GM18868 (cell line): Measurements from ENCODE around the gene BCL2L2.

Source experiments
- ATAC-seq: cut with Tn5 transposase; IDR thresholded peaks from one replicate; pipeline ENCODE4 v1.9.1; 2021; ENCODE audit warnings: mild to moderate bottlenecking, moderate library complexity; ENCODE audit not compliant: unreplicated experiment

The BCL2L2 gene

DNA sequence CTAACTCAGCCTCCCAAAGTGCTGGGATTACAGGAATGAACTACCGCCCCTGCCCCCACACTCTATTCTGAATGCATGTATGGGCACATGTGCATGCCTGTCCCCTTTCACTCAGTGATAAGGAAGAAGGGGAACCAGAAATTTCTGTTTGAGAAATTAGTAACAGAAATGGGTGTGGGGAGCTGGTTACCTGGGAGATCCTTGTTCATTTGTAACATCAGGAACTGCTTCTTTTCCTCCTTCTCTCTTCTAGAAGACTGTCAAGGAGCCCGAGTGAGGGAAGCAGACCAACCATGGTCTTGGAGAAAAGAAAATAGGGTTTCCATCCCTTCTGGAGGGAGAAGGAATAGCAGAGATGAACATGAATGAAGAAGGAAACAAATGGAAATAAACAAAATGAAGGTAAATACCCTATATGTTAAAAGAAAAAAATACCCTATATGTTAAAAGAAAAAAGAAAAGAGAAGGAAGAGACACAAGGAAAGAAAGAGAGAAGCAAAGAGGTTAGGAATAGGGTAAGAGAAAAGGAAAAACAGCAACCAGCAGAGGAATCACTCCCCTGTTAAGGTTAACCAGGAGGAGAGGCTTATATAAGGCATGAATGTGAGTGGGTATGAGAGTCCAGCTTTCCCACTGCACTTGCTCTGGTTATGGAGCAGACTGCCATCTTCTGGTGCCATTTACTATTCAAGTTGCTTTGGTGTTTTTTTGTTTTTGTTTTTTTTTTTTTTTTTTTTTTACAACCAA, 7.2 kb upstream of the BCL2L2 start:
- ATAC-seq = no peak

DNA sequence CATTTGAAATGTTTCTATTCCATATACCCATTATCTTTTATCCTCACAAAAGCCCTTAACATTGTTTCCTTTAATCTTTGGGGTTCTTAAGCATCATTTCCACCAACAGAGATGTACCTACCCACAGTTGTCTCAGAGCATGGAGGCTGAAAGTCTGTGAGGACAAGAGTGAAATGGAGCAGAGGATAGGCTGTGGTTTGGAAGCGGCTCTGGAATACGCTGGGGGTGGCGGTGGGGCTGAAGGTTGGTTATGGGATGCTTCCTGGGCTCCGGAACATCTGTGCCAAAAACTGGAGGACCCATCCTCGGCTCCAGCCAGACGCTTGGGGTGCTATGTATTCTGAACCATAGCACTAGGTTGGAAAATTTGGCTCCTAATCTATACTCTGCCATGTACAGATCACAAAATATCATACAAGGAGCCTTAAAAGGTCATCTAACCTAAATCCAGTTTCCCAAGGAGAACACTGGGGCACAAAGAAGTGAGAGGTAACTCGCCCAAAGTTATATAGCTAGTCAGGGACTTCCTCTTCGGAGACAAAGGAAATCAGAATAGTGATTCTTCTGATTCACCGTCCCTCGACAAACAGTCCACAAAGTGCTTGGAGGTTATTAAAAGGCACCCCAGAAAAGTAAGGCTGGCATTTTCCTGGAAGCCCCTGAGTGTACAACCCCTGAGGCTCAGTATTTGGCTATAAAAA, 6.5 kb upstream of the BCL2L2 start:
- no peak for ATAC-seq

DNA sequence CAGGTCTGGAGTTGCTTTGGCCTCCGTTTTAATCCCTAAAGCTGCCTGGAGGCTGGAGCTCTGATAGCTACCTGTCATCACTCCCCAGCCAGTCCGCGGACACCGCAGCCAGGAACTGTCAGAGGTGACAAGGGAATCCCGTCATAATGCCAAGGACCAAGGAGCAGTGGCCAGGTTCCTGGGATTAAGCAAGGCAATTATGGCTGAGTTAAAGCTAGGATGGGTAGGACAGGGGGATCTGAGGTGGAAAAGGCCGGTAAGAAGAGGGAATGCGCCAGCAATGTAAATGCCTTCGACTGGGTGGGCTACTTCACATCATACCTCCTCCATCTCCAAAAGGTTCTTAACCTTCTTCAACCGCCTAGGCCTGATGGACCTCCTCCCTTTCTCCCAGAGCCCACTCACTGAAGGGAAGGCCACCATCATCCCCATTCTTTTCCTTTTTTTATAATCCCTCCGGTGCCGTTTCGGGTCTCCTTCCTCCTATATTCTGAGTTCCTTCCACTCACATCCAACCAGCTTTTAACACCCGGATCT, 5.9 kb upstream of the BCL2L2 start:
- no peak for ATAC-seq

DNA sequence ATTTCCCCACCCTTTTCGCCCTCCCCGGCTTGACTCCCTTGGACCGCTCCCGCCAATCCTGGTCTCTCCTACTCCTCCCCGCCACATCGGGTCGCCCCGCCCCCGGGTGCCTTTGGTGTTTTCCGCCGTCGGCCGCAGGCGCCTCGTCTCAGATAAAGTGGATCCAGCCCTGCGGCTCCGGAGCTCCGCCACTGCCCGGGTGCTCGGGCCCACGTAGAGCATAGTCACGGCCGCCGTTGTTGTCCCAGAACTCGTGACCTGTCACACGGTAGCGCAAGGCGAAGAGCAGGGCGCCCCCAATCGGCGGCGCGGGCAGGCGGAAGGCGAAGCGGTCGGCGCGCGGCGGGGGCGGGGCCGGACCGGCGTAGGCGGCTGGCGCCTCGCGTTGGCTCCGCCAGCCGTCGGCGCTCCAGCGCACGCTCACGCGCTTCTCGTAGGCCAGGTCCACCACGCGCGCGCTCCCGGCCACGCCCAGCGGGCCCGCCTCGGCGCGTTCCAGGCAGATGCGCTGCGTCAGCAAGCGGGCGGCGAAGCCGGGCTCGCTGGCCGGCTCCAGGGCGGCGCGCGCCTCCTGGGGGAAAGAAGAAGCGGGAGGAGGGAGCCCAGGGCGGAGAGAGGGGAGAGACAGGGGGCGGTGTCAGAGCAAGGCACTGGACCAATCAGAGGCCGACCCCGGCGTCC, 5.2 kb upstream of the BCL2L2 start:
- peak; percentile 78 for ATAC-seq

DNA sequence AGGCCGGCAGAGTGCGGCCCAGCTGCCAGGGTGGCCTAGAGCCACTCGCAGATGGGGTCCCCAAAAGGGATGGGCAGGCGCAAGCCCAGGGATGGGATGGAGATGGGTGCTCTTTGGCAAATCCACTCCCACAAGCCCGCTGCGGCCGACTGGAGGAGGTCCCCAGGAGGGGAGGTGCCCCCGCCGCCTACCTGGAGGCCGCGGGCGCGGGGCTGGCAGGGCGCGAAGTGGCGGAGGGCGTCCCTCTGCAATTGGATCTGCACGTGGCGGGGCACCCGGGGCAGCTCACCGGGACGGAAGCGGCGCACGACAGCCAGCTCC, 4.7 kb upstream of the BCL2L2 start:
- ATAC-seq = peak; percentile 9

DNA sequence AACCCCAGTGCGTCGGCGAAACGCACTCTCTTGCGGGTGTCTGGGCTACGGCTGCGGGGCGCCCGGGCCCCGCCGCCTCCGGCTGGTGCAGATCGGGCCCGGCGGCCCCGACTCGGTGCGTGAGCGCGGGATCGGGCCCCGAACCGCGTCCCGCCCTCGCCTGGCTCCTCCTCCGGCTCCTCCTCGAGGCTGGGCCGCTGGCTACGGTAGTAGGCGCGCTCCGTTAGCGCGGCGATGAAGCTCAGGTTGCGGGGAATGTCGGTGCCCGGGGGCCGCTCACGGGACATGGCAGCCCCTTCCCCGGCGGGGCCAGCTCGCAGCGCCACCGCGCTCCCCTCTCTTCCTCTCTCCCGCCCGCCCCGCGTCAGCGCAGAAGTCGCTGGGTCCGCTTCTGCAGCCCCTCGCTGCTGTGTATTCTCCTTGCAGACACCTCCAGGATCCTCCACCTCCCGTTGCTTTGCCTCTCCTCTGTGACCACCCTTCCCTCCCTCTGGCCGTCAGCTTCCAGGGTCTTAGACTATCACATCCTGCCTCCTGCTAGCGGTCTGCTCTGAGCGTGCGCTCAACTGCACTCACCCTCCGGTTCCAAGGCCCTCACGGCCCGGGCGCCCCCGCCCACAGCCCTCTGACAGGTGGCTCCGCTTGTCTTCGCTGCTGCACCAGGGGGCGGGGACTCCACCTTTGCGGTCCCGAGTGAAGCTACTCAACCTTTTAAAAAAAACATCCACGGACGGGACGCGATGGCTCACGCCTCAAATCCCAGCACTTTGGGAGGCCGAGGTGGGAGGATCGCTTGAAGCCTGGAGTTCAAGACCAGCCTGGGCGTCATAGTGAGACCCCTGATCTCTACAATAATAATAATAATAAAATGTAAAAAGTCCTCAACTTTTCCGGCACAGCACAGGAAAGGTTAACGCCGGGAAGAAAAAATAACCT, 4.1 kb upstream of the BCL2L2 start, which contains the start of gene PPP1R3E:
PPP1R3E (minus strand) TSS at position 570 of the 936 bp plus-strand sequence; CDS start at position 287, 283 bp downstream.
- peak; percentile 38 for ATAC-seq

DNA sequence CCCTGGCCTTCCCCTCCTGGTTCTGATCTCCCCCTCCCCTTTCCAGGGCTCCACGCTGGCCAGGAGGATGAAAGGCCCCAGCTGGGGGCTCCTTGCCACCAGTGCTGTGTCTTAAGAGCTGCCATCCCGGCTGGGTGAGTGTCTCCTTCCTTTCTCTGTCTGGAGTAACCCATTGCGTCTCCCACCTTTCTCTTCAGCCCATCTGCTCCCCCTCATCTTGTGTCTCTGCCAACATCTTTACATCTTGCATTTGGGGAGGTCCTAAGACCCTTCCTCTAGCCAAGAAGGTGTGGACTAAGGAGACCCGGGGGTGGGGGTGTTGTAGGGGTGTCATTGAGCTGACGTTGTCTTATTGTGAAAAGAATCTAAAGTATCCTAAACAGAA, 505 bp downstream of the BCL2L2 start:
- no peak for ATAC-seq

DNA sequence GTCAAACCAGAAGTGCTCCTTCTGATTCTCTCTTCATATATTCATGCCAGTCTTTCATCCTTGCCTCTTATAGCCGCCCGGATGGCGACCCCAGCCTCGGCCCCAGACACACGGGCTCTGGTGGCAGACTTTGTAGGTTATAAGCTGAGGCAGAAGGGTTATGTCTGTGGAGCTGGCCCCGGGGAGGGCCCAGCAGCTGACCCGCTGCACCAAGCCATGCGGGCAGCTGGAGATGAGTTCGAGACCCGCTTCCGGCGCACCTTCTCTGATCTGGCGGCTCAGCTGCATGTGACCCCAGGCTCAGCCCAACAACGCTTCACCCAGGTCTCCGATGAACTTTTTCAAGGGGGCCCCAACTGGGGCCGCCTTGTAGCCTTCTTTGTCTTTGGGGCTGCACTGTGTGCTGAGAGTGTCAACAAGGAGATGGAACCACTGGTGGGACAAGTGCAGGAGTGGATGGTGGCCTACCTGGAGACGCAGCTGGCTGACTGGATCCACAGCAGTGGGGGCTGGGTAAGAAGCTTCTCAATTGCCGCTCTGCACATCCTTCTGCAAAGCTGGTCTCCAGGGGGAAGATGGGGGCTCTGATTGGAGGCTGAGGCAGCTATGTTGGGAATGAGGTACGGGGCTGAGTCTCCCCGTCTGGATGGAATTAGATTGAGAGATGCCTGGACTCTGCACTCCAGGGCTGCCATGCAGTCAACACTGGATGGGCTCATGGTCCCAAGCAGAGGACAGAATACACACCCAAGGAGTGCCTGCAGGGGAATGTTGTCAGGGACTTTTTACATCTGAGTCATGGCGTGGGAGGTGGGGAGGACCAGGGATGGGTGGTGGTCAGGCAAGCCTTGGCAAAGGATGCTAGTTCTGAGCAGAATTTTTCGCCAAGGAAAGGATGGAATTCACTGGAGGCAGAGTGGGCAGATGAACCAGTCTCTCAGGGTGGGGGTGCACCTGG, 1.3 kb downstream of the BCL2L2 start:
- ATAC-seq = no peak

DNA sequence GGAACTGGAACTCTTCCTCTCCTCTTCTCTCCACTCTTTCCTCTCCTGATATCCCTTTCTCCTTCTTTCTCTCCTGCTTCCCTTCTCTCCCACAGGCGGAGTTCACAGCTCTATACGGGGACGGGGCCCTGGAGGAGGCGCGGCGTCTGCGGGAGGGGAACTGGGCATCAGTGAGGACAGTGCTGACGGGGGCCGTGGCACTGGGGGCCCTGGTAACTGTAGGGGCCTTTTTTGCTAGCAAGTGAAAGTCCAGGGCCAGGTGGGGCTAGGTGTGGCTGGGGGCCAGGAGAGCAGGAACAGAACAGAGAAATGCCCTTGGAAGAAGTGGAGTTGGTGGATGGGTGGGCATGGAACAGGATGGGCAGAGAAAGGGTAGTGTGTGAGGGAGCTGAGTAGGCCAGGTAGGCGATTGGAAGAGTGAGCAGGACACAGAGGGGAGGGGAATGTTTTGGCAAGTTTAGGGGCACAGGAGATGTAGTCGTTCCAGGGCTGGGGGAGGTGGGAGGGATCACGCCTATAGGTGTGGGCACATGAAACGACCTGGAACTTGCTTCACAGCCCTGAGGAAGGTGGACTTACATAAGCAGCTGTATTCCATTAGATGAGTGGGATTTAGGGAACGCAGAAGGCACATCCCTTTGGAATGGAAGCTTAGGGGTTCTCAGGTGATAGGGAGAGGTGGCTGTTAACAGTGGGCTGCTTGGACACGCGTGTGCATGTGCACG, 2.2 kb downstream of the BCL2L2 start:
- no peak for ATAC-seq

DNA sequence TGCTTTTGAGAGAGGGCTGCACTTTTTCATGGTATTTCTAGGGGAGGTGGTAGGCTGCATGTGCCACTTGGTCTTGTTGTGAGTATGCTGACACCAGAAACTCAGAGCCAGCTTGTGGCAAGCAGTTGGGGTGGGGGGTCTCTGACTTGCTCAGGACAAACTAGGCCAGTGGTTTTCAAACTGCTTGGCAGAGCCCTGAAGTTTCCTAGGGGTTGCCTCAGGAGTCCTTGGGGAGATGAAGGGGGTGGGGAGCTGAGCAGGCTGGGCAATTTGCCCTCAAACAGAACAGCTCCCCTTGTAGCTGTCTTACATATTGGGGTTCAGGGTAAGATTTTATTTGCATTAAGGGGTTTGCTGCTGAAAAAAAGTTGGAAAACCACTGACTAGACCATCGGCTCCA, 3.9 kb downstream of the BCL2L2 start:
- ATAC-seq = no peak

DNA sequence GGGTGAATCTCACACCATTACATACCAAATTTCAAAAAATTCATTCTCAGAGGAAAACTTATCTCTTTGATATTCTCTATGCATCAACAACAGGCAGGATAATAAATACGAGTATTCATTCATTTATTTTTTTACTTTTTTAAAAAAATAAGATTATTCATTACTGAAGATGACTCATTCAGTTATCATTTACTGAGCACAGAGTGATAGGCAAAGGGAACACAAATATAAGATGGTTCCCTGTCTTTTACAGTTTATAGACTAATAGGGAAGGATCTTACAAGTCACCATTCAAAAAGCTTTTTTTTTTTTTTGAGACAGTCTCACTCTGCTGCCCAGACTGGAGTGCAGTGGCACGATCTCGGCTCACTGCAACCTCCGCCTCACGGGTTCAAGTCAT, 9.7 kb downstream of the BCL2L2 start:
- ATAC-seq = no peak

DNA sequence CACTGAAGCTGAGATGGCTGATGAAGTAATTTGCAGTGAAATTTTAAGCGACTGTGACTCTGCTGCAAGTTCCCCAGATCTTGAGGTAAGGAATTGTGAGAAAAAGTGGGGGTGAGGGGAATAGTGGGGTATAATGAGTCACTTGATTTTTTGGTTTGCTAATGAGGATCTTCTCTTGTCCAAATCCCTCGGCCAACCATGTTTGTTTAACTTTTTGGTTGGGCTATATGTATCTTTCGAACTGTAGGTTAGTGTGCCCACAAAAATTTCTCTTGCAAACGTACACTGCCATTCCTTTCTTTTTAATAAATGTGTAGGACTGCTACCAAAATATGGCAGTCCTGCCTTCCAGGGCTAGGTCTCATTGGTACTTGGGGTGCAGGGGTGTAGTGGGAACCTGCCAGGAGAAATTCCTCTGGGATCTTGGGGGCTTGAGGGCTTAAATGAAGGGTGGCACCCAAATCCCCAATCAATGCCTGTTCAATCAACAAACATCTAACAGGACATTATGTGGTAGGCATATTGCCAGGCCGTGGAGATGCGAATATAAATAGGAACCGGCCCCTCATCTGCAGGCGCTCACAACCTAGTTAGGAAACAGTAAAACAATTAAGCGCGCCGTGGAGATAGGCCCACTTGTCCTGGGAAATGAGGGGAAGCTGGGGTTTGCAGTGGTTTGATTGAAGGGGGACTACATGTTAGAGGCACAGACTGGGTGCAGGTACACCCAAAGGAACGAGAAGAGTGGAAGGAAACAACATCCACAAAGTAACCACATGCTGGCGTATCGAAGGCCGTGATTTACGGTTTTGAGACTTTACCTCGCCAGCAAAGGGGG, 13.3 kb downstream of the BCL2L2 start:
- ATAC-seq = no peak

DNA sequence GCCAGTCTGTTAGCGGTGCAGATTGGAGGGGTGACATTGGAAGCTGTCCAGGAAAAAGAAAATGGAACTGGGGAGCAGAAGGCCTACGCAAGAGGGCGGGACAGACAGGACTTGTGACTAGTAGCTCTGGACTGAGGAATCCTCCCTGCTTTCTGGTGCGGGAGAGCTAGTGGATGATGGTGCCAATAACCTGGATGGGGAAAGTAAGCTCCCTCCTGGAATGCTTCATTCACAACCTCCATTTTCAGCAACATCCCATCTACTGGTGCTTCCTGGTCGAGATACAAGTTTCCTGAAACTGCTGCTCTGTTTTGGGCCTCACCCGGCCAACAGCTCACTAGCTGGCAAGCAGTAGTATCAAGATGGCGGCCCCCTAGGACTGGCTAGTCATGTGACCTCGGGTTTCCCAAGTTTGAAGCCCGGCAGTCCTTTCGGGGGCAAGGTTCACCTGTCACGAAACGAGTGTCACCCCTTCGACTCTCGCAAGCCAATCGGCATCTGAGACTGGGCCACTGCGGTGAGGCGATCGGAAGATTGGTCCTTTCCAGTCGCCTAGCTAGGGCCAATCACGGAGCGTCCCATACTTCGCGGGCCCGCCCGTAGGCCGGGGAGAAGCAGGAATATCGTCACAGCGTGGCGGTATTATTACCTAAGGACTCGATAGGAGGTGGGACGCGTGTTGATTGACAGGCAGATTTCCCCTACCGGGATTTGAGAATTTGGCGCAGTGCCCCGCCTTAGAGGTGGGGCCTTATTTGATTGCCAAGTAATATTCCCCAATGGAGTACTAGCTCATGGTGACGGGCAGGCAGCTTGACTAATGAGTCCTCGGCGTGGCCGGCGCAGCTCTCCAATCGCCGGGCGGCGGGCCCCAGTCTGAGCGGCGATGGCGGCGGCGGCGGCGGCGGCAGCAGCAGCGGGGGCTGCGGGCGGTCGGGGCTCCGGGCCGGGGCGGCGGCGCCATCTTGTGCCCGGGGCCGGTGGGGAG, 14.2 kb downstream of the BCL2L2 start, which contains the start of gene PABPN1:
PABPN1 (plus strand) TSS at position 874 of the 988 bp plus-strand sequence; CDS start at position 887, 13 bp downstream.
- peak; percentile 89 for ATAC-seq

DNA sequence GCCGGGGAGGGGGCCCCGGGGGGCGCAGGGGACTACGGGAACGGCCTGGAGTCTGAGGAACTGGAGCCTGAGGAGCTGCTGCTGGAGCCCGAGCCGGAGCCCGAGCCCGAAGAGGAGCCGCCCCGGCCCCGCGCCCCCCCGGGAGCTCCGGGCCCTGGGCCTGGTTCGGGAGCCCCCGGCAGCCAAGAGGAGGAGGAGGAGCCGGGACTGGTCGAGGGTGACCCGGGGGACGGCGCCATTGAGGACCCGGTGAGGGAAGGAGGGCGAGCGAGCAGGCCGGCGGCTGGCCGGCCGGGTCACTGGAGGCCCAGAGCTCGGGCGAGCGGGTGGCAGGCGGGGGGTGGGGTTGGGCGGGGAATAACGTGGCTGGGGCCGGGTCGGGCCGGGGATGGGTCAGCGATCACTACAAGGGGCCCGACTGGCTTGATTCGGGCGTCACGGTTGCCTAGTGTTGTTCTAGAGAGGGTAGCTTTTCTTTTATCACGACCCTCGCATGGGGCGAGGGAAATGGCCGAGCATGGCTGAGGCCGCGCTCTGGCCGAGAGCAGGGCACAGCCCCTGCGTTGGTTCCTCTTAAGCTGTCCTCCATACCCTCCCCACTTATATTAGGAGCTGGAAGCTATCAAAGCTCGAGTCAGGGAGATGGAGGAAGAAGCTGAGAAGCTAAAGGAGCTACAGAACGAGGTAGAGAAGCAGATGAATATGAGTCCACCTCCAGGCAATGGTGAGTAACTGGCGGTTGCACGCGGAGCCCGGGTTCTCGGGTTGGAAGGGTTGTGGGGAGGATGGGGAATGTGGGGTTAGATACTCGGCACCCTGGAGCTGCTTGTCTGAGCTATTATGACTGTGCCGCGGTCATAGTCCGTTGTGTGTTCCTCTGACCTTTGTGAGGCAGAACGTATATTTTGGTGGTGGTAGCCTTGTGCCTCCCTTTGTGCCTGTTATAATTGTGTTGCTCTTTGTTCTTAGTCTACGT, 15.2 kb downstream of the BCL2L2 start:
- ATAC-seq = peak; percentile 1
